Skeletal muscle satellite cell (primary cell): Measurements from ENCODE around the gene IFITM10.
A peak's percentile ranks its signal among the peaks of the same experiment; 100 is the strongest.

ENCODE experiments used
- H3K27me3 ChIP-seq: 2 replicates; pipeline ENCODE4 v1.7.0; 2013; ENCODE audit warnings: low read length; ENCODE audit not compliant: control insufficient read depth, insufficient read depth
- H3K36me3 ChIP-seq: 2 replicates; pipeline ENCODE4 v1.7.0; 2013; ENCODE audit warnings: mild to moderate bottlenecking, control low read depth, low read length; ENCODE audit not compliant: insufficient read depth
- H3K4me1 ChIP-seq: 2 replicates; pipeline ENCODE4 v1.7.0; 2013; ENCODE audit warnings: low read length; ENCODE audit not compliant: control insufficient read depth, insufficient read depth
- H3K4me2 ChIP-seq: 2 replicates; pipeline ENCODE4 v1.7.0; 2013; ENCODE audit warnings: mild to moderate bottlenecking, low read length
- H3K4me3 ChIP-seq: 2 replicates; pipeline ENCODE4 v1.7.0; 2013; ENCODE audit warnings: low read length
- H3K9ac ChIP-seq: 2 replicates; pipeline ENCODE4 v1.7.0; 2013; ENCODE audit warnings: mild to moderate bottlenecking, low read depth, low read length, moderate library complexity
- H3K9me3 ChIP-seq: replicated peaks from 2 replicates; pipeline ENCODE4 v1.7.0; 2013; ENCODE audit warnings: mild to moderate bottlenecking, control low read depth, low read length

The IFITM10 gene

DNA sequence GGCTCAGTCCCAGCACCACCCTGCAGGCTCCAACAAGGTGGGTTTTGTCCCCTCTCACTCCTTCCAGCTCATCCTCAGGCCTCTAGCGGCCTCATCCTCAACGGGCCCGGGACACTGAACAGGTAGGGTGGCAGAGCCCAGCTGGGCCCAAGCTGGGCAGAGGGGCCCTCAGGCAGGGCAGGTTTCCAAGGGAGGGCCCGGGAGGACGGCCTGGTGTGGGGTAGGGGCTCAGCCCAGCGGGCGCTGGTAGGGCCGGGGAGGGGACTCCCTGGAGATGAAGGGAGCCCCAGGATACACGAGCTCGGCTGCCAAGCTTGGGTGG lies 2.5 kb upstream of the IFITM10 start:
- Histone ChIP-seq H3K9ac (no peak overlapping the region), H3K4me2 (no peak overlapping the region), H3K27me3 (no peaks in the 10 kb centered on the region), H3K9me3 (no peaks in the 10 kb centered on the region), H3K4me3 (no peak overlapping the region), H3K4me1 (peaks cover 33% of the 10 kb centered on the region), H3K36me3 (peaks cover 39% of the 10 kb centered on the region)

GRCh38 chr11:1751999-1752906 lies 1.9 kb upstream of the IFITM10 start:
- peaks cover 33% of the 10 kb centered on the region for H3K4me1 ChIP-seq
- H3K4me2 ChIP-seq: no peak overlapping the region
- H3K36me3 ChIP-seq: peaks cover 37% of the 10 kb centered on the region
- no peaks in the 10 kb centered on the region for H3K27me3 ChIP-seq
- H3K9me3 ChIP-seq: no peaks in the 10 kb centered on the region
- no peak overlapping the region for H3K4me3 ChIP-seq
- peak overlapping the region; percentile 69 for H3K9ac ChIP-seq

DNA sequence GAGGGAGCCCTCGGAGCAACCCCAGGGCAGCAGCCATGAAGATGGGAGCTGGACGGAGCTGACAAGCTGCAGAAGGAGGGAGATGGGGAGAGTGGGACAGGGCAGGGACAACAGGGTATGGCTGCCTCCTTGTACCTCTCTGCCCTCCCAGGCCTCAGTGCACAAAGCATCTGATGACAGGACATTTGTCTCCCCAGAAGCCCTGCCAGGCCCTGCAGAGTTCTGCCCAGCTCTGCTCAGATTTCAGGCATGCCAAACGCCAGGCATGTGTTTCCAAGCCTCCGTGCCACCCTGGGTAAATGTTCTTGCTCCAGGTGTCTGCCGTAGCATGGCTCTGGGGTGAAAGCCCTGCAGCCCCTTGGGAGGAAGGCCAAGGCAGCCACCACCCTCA lies 1.1 kb upstream of the IFITM10 start:
- H3K4me3 ChIP-seq: no peak overlapping the region
- peak overlapping the region; percentile 8 for H3K4me2 ChIP-seq
- peaks cover 33% of the 10 kb centered on the region for H3K36me3 ChIP-seq
- H3K9me3 ChIP-seq: no peaks in the 10 kb centered on the region
- H3K9ac ChIP-seq: peak overlapping the region; percentile 69
- no peaks in the 10 kb centered on the region for H3K27me3 ChIP-seq
- H3K4me1 ChIP-seq: peaks cover 40% of the 10 kb centered on the region

DNA sequence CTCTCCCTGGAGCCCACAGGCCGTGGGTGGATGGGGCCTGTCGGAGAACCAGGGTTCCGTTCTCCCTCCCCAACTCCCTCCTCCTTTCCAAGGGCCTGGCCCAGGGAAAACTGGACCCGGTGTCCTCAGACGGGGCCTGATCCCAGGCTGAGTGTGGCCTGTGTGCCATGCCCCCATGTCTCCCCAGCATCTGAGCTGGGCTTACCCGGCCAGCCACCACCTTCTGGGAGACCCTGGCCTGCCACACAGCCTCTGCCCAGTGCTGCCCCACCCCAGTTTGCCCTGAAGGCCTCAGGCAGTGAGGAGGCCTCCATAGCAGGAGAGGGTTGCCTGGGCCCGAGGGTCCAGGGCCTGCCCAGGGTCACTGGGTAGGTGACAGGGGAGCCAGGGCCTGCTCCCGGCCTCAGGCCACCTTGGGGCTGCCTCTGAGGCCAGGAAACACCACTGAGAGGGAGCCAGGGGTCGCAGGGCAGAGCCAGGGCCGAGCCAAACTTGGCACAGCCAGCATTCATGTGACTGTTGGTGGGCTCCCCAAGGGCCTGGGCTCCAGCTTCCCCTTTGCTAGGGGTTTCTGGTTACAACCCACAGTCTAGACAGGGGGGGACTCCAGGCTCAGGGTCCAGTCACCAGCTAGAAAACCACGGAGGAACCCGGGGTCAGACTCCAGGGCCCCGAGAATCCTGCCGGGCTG lies 590 bp upstream of the IFITM10 start:
- H3K4me3 ChIP-seq: no peak overlapping the region
- H3K36me3 ChIP-seq: peaks cover 33% of the 10 kb centered on the region
- no peaks in the 10 kb centered on the region for H3K27me3 ChIP-seq
- peaks cover 45% of the 10 kb centered on the region for H3K4me1 ChIP-seq
- peak overlapping the region; percentile 69 for H3K9ac ChIP-seq
- H3K4me2 ChIP-seq: peak overlapping the region; percentile 88
- no peaks in the 10 kb centered on the region for H3K9me3 ChIP-seq

DNA sequence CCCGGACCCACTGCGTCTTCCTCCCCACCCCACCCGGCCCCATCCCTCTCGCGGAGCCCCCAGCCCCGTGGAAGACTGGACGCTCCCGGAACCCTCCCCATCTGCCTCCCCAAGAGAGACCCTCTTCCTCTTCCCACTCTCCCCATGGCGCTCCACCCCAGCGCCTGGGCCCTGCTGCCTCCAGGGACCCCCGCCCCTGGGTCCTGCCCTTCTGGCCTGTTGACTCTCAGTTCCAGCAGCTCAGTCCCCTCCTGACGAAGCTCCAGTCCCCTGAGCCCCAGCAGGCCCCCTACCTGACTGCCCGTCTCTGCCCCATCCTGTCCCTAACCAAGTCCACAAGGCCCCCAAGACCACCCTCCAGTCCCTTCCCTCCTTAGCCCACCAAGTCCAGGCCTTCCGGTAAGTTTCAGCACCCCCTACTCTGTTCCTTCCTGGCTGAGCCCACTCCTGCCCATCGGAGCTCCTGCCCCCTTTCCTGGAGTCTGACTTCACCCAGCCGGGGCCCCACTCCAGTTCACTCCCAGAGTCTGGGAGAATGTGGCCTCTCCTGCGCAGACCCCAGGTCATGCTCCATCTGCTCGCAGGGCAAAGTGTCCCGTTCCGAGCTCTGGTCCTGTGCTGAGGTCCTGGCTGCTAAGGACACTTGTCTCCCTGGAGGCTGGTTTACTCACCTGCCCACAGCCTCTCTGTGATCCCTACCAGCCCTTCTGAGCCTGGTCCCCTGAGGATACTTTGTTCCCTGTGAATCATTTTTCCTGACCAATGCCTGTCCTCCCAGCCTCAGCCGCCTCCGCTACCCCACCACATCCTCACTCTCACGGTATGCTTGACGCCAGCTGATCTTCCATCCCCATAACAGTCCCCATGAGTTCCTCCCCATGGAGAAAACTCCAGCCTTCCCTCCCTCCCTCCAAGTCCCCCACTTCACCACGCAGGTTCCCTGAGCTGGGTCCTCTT lies 722 bp downstream of the IFITM10 start:
- H3K4me2 ChIP-seq: peak overlapping the region; percentile 88
- H3K4me3 ChIP-seq: peak overlapping the region; percentile 80
- H3K9me3 ChIP-seq: no peaks in the 10 kb centered on the region
- peaks cover 58% of the 10 kb centered on the region for H3K4me1 ChIP-seq
- peaks cover 29% of the 10 kb centered on the region for H3K36me3 ChIP-seq
- no peaks in the 10 kb centered on the region for H3K27me3 ChIP-seq
- H3K9ac ChIP-seq: peak overlapping the region; percentile 77

DNA sequence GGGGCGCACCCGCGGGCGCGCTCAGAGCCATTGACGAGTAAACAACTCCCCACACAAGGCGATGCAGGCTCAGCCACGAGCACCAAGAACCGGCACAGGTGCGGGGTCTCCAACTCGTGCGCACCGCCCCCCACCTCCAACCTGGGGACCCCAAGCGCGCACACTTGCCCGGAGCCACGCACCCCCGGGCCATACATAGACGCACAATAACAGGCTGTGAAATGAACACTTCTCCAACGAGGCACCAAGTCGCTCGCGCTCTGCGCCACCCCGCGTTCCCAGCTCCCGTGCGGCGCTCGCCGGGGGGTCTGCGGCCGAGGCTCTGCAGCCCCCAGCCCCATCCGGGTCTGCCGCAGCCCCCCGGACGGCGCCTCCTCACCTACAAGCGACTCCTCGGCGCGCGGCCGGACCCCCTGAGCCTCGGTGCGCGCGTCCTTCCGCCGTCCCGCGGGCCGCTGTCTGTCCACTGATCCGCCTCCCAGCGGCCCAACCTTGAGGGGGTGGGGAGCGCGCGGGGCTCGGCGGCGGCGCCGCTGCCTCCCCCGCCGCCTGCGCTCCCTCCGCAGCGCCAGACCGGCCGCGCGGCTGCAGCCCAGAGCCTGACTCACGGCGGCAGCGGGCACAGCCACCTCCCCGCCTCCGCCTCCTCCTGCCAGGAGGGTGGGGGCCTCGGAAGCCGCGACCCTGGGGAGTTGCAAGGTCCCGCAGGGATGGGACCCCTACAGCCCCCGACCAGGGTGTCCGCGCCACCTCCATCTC lies 1.6 kb downstream of the IFITM10 start:
- H3K36me3 ChIP-seq: peaks cover 30% of the 10 kb centered on the region
- peak overlapping the region; percentile 80 for H3K4me3 ChIP-seq
- peaks cover 62% of the 10 kb centered on the region for H3K4me1 ChIP-seq
- H3K9ac ChIP-seq: peak overlapping the region; percentile 77
- H3K27me3 ChIP-seq: no peaks in the 10 kb centered on the region
- no peaks in the 10 kb centered on the region for H3K9me3 ChIP-seq
- H3K4me2 ChIP-seq: peak overlapping the region; percentile 88

DNA sequence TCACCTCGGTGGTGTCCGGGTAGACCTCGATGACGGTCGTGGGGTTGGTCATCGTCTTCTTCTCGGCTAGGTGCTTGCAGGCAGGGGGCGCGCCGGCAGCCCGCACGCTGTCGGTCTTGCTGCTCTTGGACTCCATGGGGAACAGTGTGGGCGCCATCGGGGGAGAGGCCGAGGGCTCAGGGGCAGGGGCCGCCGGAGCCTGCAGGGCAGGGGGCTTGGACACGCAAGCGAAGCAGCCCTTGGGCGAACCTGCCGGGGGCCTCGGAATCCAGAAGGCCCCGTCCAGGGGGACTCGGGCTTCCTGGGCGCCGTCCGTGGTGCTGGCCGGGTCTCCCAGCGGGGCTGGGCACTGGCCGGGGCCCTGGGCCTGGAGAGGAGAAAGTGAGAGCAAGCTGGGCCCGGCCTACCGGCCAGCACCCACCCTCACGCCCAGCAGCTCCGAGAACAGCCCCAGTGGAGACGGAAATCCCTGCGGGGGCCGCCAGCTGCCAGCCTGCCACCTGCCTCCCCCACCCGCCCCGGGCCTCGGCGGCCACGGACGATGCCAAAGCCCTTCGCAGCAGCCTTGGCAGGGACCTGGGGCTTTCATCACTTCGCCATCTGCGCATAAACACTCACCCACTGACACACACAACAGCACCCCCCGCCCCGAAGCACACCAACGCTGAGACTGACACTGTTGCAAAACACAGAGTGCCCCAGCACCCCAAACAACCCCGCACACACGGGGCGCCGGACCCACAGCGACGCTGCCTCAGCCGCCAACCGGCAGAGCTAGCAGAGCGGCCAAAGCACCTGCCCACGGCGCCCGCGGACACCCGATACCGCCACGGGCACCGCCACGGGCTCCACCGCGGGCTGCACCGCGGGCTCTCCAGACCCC lies 2.4 kb downstream of the IFITM10 start:
- Histone ChIP-seq H3K36me3 (peaks cover 27% of the 10 kb centered on the region), H3K4me2 (peak overlapping the region; percentile 88), H3K4me1 (peaks cover 62% of the 10 kb centered on the region), H3K9me3 (no peaks in the 10 kb centered on the region), H3K9ac (peak overlapping the region; percentile 77), H3K27me3 (no peaks in the 10 kb centered on the region), H3K4me3 (peak overlapping the region; percentile 80)

GRCh38 chr11:1746956-1747752 lies 3.2 kb downstream of the IFITM10 start:
- peak overlapping the region; percentile 80 for H3K4me3 ChIP-seq
- peak overlapping the region; percentile 77 for H3K9ac ChIP-seq
- H3K4me1 ChIP-seq: peaks cover 59% of the 10 kb centered on the region

DNA sequence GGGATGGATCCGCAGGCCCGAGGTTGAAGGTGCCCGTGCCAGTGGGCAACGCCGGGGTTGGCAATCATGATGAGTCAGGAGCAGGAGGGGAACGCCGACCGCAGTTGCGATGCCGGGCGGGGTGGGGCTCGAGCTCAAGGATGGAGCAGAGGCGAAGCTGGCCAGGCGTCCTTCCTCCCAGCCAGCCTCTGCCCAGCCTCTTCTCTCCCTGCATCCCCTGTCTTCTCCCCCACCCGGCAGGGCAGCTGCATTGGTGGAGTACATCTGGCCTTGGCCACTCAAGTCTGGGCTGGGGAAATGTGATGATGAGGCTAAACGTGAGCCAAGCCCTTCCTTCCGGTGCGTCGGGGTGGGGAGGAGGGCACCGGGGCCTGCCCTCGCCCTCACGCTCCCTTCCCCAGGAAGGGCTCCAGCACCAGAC lies 3.9 kb downstream of the IFITM10 start:
- Histone ChIP-seq H3K27me3 (no peaks in the 10 kb centered on the region), H3K4me2 (peak overlapping the region; percentile 88), H3K36me3 (peaks cover 16% of the 10 kb centered on the region), H3K4me1 (peaks cover 53% of the 10 kb centered on the region), H3K9ac (peak overlapping the region; percentile 15), H3K4me3 (peak overlapping the region; percentile 80), H3K9me3 (no peaks in the 10 kb centered on the region)

More at GRCh38 chr11:1746956-1747752, 3.2 kb downstream of the IFITM10 start:
- Histone ChIP-seq H3K4me2 (peak overlapping the region; percentile 88), H3K9me3 (no peaks in the 10 kb centered on the region), H3K27me3 (no peaks in the 10 kb centered on the region), H3K36me3 (peaks cover 19% of the 10 kb centered on the region)
